ENCODE measurements around the gene SNHG17. TPM values are rescaled to one million over a fixed set of nuclear protein-coding genes. Genes with fewer than 3 reads are reported as not detected.

The SNHG17 gene
- total RNA-seq, 1 donor from 2014 or later = 23.8 TPM

DNA sequence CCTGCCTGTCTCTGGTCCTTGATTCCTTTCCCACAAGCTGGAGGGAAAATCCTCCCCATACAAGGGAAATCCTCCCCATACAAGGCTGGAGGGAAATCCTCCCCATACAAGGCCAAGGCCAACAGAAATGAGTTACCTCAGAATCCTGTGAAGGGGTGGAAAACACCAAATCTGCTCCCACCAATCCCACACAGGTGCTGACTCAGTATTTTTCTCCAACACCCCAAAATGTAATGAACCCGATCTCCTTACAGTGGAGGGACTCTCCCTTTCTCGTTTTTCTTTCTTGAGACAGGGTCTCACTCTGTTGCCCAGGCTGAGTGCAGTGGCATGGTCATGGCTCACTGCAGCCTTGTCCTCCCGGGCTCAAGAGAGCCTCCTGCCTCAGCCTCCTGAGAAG lies 6.3 kb downstream of the SNHG17 start:
- intact Hi-C loops (cut with DNase I) = no loop called here
- Histone ChIP-seq H3K4me3 (no peak overlapping the region), H3K9me3 (no peaks in the 10 kb centered on the region), H3K36me3 (peaks cover 98% of the 10 kb centered on the region), H3K4me1 (peaks cover 4% of the 10 kb centered on the region), H3K27ac (no peak overlapping the region), H3K27me3 (no peaks in the 10 kb centered on the region)
- ATAC-seq = no peak
- DNase-seq = no peak
- TF ChIP-seq, protein P1, sequence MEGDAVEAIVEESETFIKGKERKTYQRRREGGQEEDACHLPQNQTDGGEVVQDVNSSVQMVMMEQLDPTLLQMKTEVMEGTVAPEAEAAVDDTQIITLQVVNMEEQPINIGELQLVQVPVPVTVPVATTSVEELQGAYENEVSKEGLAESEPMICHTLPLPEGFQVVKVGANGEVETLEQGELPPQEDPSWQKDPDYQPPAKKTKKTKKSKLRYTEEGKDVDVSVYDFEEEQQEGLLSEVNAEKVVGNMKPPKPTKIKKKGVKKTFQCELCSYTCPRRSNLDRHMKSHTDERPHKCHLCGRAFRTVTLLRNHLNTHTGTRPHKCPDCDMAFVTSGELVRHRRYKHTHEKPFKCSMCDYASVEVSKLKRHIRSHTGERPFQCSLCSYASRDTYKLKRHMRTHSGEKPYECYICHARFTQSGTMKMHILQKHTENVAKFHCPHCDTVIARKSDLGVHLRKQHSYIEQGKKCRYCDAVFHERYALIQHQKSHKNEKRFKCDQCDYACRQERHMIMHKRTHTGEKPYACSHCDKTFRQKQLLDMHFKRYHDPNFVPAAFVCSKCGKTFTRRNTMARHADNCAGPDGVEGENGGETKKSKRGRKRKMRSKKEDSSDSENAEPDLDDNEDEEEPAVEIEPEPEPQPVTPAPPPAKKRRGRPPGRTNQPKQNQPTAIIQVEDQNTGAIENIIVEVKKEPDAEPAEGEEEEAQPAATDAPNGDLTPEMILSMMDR (IDR thresholded peaks at IDR 0.05) = no peak

DNA sequence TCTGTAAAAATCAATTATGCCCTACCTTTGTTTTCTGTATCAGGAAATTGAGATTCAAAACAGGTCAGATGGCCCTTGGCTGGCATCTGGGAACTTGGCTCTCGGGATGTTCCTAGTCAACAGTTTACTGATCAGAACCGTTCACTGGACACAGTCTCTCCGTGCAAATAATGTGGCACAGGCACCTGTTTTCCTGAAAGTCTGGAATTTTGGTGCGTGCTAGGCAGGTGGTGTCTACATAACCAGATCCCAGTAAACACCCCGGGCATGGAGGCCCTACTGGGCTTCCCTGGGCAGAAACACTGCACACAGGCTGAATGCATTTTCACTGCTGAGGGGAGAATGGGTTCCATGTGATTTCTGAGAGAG lies 7.5 kb downstream of the SNHG17 start:
- H3K4me1 ChIP-seq = no peaks in the 10 kb centered on the region
- intact Hi-C loops (cut with DNase I) = no loop called here
- DNase-seq (no peak), ATAC-seq (no peak)
- peaks cover 100% of the 10 kb centered on the region for H3K36me3 ChIP-seq
- H3K27me3 ChIP-seq = no peaks in the 10 kb centered on the region
- no peaks in the 10 kb centered on the region for H3K9me3 ChIP-seq
- no peak overlapping the region for H3K27ac ChIP-seq
- H3K4me3 ChIP-seq = no peak overlapping the region
- TF ChIP-seq, protein P1 (IDR thresholded peaks at IDR 0.05) = no peak

DNA sequence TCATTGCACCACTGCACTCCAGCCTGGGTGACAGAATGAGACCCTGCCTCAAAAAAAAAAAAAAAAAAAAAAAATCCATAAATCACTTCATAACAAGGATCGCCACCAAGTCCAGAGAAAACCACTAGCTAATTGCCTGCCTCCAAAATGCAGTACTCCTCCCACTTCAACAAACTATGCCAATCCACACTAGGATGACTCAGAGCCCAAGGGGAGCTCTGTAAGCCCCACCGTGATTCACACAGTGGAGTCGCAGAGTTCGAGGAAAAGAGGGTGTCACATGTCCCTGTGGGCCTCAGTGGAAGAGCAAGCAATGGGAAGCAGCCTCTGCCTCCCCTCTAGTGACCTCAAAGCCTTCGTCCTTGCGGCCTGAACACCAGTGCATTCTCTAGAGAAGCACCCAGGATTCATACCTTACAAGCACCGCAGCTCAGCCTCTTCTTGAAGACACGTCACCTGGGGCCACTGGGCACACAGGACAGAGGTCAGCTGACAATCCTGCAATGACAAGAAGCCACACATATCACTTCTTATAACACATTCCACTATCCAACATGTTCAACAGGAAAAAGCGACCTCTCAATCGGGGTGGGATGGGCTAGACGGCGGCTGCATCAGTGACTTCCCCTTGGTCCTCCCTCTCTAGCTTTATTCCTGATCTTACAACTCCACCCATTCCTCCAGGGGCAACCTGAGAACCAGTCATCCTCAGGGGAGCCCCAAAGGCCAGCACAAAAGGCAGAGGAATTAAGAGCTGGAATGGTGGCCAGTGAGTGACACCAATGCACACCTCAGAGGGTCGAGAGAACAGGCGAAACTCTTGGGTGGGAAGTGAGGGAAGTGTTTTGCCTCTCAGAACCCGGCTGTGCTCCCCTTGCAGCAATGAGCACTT lies 8.9 kb downstream of the SNHG17 start:
- Histone ChIP-seq H3K36me3 (peaks cover 100% of the 10 kb centered on the region), H3K4me1 (no peaks in the 10 kb centered on the region), H3K27me3 (no peaks in the 10 kb centered on the region), H3K27ac (no peak overlapping the region), H3K9me3 (no peaks in the 10 kb centered on the region), H3K4me3 (no peak overlapping the region)
- DNase-seq (no peak), ATAC-seq (no peak)
- intact Hi-C loops (cut with DNase I) = no loop called here
- TF ChIP-seq, protein P1 (IDR thresholded peaks at IDR 0.05) = no peak

DNA sequence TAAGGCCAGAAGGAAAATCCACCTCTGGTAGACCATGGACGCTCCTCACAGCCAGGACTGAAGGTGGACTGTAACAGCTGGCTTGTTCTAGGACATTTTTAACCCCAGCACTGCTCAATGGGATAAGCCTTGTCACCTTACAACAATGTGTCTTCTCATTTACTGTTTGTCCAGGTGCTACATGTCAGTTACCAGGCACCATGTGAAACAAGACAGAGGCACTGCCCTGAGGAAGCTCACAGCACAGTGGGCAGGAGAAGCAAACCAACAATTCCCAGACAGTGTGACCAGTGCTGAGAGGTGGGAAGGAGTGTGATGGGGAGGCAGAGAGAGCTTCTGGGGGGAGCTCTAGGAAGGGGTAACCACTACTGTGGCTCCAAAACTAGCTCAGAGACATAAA lies 10.7 kb downstream of the SNHG17 start:
- no peak overlapping the region for H3K4me3 ChIP-seq
- no peaks in the 10 kb centered on the region for H3K4me1 ChIP-seq
- ATAC-seq (no peak), DNase-seq (no peak)
- no peaks in the 10 kb centered on the region for H3K9me3 ChIP-seq
- no peak overlapping the region for H3K27ac ChIP-seq
- H3K27me3 ChIP-seq = no peaks in the 10 kb centered on the region
- TF ChIP-seq, protein P1 (IDR thresholded peaks at IDR 0.05) = no peak
- peaks cover 100% of the 10 kb centered on the region for H3K36me3 ChIP-seq
- intact Hi-C loops (cut with DNase I) = no loop called here

DNA sequence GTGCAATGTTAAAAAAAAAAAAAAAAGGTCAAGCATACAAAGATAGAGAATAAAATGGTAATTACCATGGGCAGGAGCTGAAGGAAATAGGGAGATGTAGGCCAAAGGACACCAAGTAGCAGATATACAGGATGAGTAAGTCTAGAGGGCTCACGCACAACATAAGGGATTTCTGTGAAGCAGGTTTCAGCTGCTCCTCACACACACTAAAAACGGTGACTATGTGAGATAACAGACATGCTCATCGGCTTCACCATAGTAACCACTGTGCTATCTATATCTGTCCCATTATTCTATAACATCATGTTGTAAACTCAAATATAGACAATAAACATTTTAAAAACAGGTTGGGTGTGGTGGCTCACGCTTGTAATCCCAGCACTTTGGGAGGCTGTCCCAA lies 11.6 kb downstream of the SNHG17 start:
- Histone ChIP-seq H3K36me3 (peaks cover 100% of the 10 kb centered on the region), H3K4me3 (no peak overlapping the region), H3K9me3 (no peaks in the 10 kb centered on the region), H3K4me1 (no peaks in the 10 kb centered on the region), H3K27ac (no peak overlapping the region), H3K27me3 (no peaks in the 10 kb centered on the region)
- no peak for DNase-seq
- ATAC-seq = no peak
- intact Hi-C loops (cut with DNase I) = no loop called here
- TF ChIP-seq, protein P1 (IDR thresholded peaks at IDR 0.05) = no peak

Data from upper lobe of right lung (tissue), 1 donor.